ENCODE results near the gene SIAH2.

Gene SIAH2

GRCh38 chr3:150699068-150699639 is 63.8 kb downstream of the SIAH2 start:
- H3K36me3 ChIP-seq (ENCODE audit: insufficient read depth, insufficient read length, low read length) = no peaks in the 10 kb centered on the region
- no peak for DNase-seq (ENCODE audit: low read depth, low spot score)
- TF ChIP-seq YY1 (IDR thresholded peaks at IDR 0.05; ENCODE audit: insufficient read depth, insufficient read length) = no peak
- TF ChIP-seq SUZ12 (IDR thresholded peaks at IDR 0.05; ENCODE audit: extremely low read depth, insufficient read depth, insufficient read length) = no peak
- no peak for TF ChIP-seq ZNF274 (IDR thresholded peaks at IDR 0.05; ENCODE audit: low read depth, low read length)
- no peaks in the 10 kb centered on the region for H3K27me3 ChIP-seq (ENCODE audit: insufficient read depth, insufficient read length)
- no peak overlapping the region for H3K4me3 ChIP-seq (ENCODE audit: insufficient read length, low read depth)
- H3K9me3 ChIP-seq (ENCODE audit: insufficient read depth, low read length) = no peaks in the 10 kb centered on the region; the same call in 1 of the 2 replicates
- H3K4me1 ChIP-seq (ENCODE audit: insufficient read depth, insufficient read length) = no peaks in the 10 kb centered on the region
- no peak overlapping the region for H3K9ac ChIP-seq (ENCODE audit: insufficient read length, low read depth)

GRCh38 chr3:150697646-150698045 is 65.3 kb downstream of the SIAH2 start:
- DNase-seq (ENCODE audit: low read depth, low spot score) = no peak
- Histone ChIP-seq H3K9me3 (ENCODE audit: insufficient read depth, low read length) (peaks cover 9% of the 10 kb centered on the region), H3K4me3 (ENCODE audit: insufficient read length, low read depth) (no peak overlapping the region), H3K27me3 (ENCODE audit: insufficient read depth, insufficient read length) (no peaks in the 10 kb centered on the region), H3K9ac (ENCODE audit: insufficient read length, low read depth) (no peak overlapping the region), H3K4me1 (ENCODE audit: insufficient read depth, insufficient read length) (no peaks in the 10 kb centered on the region), H3K36me3 (ENCODE audit: insufficient read depth, insufficient read length, low read length) (no peaks in the 10 kb centered on the region)
- TF ChIP-seq SUZ12 (IDR thresholded peaks at IDR 0.05; ENCODE audit: extremely low read depth, insufficient read depth, insufficient read length) (no peak), ZNF274 (IDR thresholded peaks at IDR 0.05; ENCODE audit: low read depth, low read length) (no peak), YY1 (IDR thresholded peaks at IDR 0.05; ENCODE audit: insufficient read depth, insufficient read length) (no peak)

GRCh38 chr3:150691414-150692040 is 71.4 kb downstream of the SIAH2 start:
- Histone ChIP-seq H3K9ac (ENCODE audit: insufficient read length, low read depth) (no peak overlapping the region), H3K4me1 (ENCODE audit: insufficient read depth, insufficient read length) (no peaks in the 10 kb centered on the region), H3K9me3 (ENCODE audit: insufficient read depth, low read length) (peaks cover 41% of the 10 kb centered on the region), H3K36me3 (ENCODE audit: insufficient read depth, insufficient read length, low read length) (no peaks in the 10 kb centered on the region), H3K27me3 (ENCODE audit: insufficient read depth, insufficient read length) (no peaks in the 10 kb centered on the region), H3K4me3 (ENCODE audit: insufficient read length, low read depth) (no peak overlapping the region)
- TF ChIP-seq SUZ12 (IDR thresholded peaks at IDR 0.05; ENCODE audit: extremely low read depth, insufficient read depth, insufficient read length) (no peak), YY1 (IDR thresholded peaks at IDR 0.05; ENCODE audit: insufficient read depth, insufficient read length) (no peak), ZNF274 (IDR thresholded peaks at IDR 0.05; ENCODE audit: low read depth, low read length) (no peak)
- no peak for DNase-seq (ENCODE audit: low read depth, low spot score)

Data from NT2/D1 (cell line).